Neural cell (in vitro differentiated cells): ENCODE data around the gene MACC1.
"Not testable (repeated sequence)": the region's sequence is repeated elsewhere in the genome, so short reads cannot be mapped to it uniquely, and the experiment has no call there.

ENCODE experiments used
- CTCF ChIP-seq: fragments of 450-650 bp; IDR thresholded peaks from 2 replicates; pipeline ENCODE4 v1.5.1; 2014; ENCODE audit warnings: antibody characterized with exemption, mild to moderate bottlenecking, moderate library complexity; ENCODE audit not compliant: poor library complexity, severe bottlenecking
- EP300 ChIP-seq: fragments of 450-650 bp; conservative IDR thresholded peaks from 2 replicates; pipeline ENCODE4 v1.6.1; 2014; ENCODE audit warnings: antibody characterized with exemption, mild to moderate bottlenecking, moderate library complexity; ENCODE audit not compliant: poor library complexity, severe bottlenecking
- POLR2AphosphoS5 ChIP-seq: IDR thresholded peaks from 2 replicates; pipeline ENCODE4 v1.6.1; 2012
- RAD21 ChIP-seq: fragments of 450-650 bp; conservative IDR thresholded peaks from 2 replicates; pipeline ENCODE4 v1.6.1; 2014; ENCODE audit warnings: antibody characterized with exemption, mild to moderate bottlenecking, moderate library complexity
- REST ChIP-seq: IDR thresholded peaks from 2 replicates; pipeline ENCODE4 v1.6.1; 2012; ENCODE audit warnings: borderline replicate concordance

GRCh38 chr7:20120611-20121168 lies 96.5 kb downstream of the MACC1 start:
- not testable (repeated sequence) for TF ChIP-seq EP300, CTCF, POLR2AphosphoS5, REST, RAD21
